CD4-positive, alpha-beta T cell treated with Interleukin-21 for 1 hour (primary cell): ENCODE data around the gene CHST6.
"Not testable (repeated sequence)": the region's sequence is repeated elsewhere in the genome, so short reads cannot be mapped to it uniquely, and the experiment has no call there.

Experiments used
- DNase-seq: peaks from one replicate; pipeline ENCODE4 v3.0.0-alpha.2; 2020

Gene CHST6

DNA sequence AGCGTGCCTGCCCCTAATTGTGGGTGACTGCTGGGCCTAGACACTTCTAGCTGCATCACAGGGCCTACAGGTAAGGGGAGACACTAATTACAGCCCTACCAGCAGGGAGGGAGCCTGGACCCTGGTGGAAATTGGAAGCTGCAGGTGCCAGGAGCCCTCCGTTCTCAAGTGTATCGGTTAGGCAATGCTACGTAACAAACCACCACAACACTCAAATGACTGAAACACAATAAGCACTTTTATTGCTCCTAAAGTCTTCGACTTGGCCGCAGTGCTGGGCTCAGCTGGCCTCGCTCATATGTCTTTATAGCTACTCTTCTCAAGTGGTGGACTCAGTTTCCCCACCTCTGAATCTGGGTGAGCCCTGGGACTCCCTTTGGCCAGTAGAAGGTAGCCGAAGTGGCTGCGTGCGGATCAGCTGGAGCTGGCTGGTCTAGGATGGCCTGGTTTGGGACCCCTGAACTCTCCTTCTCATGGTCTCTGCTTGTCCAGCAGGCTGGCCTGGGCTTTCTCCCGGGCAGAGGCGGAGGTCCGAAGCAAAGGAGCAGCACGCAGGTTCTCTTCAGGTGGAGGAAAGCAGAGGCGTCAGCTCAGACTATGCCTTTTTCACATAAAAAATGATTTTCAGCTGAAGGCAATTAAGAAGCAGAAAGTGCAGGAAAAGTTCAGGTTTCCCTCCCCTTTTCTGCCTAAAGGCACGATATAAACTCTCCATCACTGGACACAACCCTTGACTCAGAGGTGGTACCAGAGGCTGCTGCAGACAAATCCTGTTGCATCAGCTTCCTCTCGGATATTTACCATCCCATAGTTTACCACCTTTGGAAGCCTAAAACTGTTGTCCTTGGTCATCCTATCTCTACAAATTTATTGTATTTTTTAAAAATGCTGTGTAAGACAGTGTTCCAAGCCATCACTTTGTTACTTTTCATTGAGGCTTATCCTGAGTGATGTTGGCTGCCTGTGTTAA lies 22.0 kb downstream of the CHST6 start:
- DNase-seq, result no peak

DNA sequence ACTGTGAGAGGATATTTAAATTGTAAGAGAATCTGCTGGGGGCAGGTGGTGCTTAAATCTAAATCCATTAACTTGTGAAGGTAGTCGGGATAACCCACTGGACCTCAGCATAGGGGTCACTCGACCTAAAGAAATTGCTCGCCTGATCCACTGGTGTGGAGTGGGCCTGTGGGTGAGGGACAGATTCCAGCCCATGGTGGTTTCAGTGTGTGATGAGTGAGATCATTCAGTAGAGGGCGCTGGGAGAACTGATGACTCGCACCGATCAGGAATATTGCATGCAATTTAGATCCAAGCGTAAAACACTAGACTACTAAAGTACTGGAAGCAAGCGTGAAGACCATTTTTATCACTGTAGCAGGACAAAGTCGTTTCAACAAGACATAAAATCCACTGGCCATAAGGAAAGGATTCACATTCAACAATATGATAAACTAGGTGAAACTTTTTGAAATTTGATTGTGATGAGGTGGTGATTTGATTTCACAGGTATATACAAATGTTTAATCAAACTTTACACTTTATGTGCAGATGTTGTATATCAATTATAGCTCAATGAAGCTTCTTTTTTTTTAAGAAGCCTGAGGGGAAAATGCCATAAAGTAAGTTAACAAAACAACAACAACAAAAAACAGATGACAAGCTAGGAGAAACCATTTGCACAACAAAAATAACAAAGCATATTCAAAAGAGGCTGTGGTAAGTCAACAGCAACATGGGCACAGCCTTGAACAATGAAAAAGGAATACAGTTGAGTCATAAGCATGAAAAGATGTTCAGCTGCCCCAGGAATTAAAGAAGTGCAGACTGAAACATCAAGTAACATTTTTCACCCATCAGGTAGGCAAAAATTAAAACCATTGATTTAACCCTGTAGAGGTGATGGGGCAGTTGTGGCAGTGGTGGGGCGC lies 23.3 kb downstream of the CHST6 start:
- peak; percentile 61 for DNase-seq

DNA sequence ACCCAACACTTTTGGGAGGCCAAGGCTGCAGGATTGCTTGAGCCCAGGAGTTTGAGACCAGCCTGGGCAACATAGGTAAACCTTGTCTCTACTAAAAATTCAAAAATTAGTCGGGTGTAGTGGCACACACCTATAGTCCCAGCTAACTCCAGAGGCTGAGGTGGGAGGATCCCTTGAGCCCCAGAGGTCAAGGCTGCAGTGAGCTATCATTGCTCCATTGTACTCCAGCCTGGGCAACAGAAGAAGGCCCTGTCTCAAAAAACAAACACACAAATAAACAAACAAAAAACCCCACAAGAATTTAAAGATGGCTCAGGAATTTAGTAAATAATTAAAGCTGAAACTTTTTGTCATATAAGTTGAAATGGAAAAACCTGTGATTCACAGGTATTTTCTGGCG lies 28.5 kb downstream of the CHST6 start:
- no peak for DNase-seq

DNA sequence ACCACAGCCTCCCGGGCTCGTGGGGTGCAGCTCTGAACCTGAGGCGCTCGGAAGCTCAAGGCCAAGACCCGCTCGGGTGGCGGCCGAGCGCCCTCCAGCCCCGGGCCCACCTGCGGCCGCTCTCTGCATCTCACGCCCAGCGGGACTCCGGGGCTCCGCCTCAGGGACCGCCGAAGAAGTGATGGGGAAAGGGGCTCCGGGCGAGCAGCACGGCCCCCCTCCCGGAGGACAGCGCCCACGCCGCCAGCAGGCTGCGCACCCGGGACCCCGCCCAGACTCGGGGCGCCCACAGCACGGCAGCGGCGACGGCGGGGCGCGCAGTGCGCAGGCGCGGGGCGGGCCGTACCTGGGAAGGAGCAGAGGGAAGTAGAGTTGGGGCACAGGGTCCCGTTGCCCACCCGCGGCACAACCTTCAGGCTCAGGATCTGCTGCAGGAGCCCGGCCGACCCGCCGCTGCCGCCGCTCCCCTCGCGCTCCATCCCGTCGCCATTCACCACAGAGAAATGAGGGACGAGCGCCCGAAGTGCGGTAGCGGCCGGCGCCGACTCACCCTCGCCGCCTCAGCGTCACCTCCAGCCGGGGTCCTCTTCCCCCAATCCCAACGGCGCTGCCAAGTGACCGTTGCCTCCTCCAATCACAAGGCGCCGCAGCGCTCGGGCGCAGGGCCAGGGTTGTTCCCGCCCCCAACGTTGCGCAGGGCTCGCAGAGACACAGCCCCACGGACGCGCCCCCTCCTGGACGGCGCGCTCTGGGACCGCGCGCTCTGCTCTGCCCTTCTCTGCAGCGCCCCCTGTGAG lies 30.9 kb downstream of the CHST6 start, which contains the start of gene TMEM170A:
Gene TMEM170A (minus strand): TSS at position 568 of the 797 bp plus-strand sequence. CDS start 89 bp downstream, at position 479.
- peak; percentile 99 for DNase-seq

DNA sequence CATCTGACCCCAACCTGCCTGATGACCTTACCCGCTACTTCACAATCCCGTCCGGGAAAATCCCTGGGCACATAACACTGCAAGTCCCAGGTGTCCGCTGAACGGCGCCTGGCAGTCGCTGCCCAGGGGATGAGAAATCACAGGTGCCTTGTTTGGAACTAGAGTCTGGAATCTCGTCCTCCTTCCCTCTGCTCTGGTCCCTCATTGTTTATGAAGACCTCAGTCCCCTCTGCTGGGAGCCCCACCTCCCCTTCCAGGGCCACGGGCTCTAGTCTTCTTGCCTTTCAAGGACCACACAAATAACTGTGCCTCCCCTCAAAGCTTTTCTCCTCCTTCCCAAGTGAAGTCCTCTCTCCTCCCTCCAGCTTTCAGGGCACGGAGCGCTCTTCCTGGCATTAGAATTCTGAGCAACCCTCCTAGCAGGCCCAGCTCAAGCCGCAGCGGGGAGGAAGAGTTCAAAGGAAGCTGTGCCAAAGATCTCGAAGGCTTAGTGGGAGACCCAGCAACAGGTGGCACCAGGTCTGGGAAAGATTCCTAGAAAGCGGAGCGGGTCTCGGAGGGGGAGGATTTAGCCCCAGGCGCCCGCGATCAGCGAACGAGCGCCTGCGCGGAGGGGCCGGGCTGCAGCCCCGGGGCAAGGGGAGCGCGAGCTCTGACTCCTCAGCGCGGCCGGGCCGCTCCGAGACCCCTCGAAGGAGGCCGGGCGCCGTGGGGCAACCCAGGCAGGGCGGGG lies 31.7 kb downstream of the CHST6 start:
- DNase-seq, result not testable (repeated sequence)

DNA sequence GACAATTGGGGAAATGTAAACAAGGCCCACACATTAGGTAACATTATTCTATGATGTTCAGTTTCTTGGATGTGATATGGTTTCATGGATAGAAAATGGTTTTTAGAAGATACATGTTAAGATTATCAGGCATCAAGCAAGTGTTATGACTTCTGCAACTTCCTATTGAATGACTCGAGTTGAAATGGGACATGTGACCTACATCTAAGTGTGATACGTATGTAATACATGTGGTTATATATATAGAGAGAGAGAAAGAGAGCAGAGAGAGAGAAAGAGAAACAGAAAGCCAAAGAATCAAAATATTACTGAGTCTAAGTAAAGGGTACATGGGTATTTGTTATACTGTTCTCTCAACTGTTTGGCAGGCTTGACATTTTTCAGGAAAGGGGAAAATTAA lies 32.4 kb downstream of the CHST6 start:
- DNase-seq, result peak; percentile 55

DNA sequence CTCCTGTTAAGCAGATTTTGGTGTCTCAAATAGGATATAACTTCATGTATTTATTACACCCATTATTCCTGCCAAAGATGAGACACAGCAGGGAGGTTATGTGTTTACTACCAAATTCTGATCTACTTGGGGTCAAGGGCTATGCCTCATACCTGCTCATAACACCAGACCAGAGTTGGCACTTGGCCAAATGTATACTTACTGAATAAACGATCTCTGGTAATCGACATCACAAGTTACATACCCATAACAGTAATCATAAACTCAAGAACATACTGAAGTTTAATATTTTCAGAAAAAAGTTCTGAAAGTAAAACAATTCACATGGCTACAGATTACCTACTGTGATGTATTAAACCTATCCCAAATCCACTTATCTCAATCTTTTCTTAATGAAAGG lies 33.7 kb downstream of the CHST6 start:
- DNase-seq, result no peak

DNA sequence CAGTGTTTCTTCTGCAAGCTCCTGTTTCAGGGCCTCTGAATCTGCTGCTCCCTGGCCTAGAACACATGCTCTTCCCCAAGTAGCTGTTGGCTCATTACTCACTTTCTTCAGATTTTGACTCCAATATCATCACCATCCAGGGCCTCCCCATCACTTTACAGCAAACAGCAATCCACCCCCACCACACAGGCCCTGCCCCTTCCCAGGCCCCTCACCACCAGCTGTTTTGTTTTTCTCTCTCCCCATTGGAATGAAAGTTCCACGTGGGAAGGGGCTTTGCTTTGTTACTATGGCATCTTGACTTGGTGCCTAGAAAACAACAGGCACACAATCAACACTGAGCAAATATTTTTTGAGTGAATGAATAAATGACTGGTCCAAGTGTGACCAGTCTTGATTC lies 34.8 kb downstream of the CHST6 start:
- no peak for DNase-seq

DNA sequence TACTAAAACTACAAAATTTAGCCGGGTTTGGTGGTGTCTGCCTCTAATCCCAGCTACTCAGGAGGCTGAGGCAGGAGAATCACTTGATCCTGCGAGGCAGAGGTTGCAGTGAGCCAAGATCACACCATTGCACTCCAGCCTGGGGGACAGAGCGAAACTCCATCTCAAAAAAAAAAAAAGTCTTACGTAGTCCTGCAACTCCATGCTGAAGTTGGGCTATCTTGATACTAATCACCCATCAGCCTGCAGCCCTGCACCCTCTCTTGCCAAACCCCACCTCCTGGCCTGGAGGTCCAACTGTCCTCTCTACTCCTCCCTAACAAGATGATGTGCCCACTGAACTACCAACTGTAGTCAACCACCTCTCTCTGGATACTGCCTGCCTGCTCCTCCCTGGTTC lies 35.5 kb downstream of the CHST6 start:
- DNase-seq, result no peak

DNA sequence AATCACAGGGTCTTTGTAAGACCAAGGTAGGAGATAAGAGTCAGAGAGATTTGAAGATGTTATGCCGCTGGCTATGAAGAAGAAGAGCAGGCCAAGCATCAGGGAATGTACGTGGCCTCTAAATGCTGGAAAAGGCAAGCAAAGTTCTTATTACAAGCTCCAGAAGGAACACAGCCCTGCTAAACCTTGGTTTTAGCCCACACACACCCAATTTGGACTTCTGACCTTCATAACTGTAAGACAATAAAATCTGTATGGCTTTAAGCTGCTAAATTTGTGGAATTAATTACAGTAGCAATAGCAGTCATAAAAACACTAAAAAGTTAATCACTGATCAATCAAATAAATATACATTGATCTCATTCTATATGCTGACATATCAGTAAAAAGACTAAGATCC lies 36.8 kb downstream of the CHST6 start:
- no peak for DNase-seq

DNA sequence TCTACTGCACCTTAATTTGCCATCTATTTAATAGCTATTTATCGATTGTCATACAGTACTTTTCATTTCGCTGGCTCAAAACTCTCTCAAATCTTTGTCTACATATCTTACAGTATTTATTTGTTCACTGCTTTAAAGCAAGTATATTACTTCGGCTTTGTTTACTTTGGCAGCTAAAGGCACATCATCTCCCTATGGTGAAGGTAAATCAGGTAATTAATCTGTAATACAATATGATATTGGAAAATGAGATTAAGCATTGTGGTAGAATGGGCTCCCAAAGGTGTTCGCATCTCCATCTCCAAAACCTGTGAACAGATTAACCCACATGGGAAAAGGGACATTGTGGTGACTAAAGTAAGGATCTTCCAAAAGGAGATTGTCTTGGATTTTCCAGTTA lies 37.2 kb downstream of the CHST6 start:
- no peak for DNase-seq

DNA sequence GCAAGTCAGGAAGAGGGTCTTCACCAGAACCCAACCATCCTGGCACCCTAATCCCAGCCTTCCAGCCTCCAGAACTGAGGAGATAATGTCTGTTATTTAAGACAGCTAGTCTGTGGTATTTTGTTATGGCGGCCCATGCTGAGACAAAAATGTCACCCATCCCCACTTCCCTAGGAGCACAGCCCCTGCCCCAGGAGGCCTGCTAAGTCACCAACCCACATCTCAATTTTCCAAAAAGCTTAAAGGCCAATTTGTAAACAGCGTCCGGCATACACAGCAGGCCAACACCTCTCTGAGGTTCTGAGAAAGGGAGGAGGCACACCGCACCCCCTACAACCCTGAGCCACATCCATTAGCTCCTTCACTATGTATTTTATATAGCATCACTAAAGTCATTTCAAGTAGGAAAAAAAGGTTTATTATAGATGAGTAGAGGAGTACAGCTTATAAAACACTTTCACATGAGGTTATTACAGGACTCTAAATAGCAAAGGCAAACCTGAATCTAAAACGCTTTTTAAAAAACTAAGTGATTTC lies 37.7 kb downstream of the CHST6 start:
- no peak for DNase-seq

DNA sequence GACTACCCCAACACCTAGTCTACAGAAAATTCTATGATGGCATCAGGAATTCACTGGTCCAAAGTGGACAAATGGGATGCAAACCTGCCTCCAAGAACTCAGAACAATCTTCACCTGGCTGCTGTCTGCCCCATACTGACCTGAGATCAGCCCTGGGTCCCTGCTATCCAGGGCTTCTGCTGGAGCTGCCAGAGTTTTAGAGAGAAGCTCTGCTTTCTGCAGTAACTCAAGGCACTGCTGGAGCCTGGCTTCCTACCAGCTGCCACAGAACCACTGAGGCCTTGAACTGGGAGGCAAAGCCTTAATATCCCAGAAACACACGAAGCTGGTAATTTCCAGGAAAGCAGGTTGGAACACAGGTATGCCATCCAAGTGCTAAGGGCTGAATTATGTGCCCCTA lies 38.3 kb downstream of the CHST6 start:
- no peak for DNase-seq

DNA sequence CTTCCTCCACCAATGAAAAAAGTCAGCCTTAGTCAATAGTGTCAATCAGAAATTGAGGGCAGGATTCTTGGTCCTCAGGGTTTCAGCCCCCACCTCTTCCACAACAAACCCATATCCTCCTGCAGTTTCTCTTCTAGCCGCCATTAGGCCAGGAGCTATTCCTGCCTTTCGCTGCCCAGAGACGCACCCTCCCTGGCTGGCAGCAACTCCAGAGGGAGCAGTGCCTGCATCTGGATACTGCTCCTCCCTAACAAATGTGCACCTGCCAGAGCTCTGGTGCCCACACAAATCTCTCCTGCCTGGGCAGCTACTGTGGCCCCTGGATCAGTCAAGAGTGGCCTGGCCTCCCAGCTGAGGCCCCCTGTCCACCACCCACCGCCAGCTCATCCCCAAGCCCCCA lies 38.8 kb downstream of the CHST6 start:
- DNase-seq, result not testable (repeated sequence)

DNA sequence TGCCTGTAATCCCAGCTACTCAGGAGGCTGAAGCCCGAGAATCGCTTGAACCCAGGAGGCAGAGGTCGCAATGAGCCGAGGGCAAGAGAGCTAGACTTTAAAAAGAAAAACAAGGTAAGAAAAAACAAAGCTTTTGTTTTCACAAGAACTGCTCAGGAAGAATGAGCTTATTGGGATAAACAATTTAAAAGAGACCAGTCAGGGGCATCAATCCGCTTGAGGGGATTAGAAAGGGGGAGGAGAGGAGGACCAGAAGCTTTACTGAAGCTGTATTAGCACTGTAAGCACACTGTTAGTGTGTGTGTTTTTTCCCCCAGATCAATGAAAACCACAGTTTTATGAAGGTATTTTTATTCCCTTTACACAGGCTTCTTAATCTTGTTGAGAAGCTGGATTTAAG lies 39.6 kb downstream of the CHST6 start:
- DNase-seq, result no peak

DNA sequence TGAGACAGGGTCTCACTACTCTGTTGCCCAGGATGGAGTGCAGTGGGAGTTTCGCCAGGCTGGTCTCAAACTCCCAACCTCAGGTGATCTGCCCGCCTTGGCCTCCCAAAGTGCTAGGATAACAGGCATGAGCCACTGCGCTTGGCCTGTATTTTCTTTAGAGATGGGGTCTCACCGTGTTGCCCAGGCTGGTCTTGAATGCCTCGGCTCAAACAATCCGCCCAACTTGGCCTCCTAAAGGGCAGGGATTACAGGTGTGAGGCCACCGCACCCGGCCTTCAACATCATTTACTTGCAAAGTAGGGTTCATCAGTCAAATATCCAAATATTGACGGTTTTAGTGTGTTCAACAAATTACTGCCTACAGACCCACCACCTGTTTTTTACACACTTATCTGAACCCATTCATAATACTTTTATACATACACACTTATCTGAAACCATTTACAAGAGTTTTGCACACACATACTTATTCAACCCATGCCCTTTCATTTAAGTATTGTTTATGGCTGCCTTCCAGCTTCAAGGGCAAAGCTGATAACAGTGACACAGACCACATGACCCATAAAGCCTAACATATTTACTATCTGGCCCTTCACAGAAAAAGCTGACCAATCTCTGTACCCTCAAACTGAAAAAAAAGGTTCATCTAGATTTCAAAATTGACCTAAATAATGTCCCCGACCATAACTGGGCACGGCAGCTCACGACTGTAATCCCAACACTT lies 42.6 kb downstream of the CHST6 start:
- no peak for DNase-seq

DNA sequence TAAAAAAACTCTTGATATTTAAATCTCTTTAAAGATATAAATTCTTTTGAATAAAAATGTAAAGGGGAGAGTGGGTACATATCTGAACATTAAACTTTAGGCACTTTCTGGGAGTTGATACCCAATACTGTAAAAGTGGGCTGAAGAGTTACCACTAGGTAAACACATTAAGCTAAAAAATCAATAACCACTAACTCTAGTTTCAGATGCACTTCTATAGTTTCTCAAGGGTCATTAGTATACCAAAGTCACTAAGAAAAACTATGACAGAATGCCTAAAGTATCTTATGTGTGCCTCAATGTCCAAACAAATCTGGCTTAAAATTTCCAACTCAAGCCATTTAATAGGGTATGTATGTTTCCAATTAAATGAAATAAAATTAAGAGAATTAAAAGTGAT lies 48.8 kb downstream of the CHST6 start:
- no peak for DNase-seq

DNA sequence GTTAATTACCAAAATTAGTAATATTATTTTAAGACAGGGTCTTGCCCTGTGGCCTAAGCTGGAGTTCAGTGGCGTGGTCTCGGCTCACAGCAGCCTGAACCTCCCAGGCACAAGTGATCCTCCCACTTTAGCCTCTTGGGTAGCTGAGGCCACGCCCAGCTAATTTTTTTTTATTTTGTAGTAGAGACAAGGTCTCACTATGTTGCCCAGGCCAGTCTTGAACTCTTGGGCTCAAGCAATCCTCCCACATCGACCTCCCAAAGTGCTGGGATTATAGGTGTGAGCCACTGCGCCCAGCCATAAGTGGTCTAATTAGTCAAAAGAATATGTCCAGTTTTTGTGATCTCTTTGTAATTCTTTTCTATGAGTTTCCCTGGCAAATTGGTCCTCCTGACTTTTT lies 49.9 kb downstream of the CHST6 start:
- no peak for DNase-seq

DNA sequence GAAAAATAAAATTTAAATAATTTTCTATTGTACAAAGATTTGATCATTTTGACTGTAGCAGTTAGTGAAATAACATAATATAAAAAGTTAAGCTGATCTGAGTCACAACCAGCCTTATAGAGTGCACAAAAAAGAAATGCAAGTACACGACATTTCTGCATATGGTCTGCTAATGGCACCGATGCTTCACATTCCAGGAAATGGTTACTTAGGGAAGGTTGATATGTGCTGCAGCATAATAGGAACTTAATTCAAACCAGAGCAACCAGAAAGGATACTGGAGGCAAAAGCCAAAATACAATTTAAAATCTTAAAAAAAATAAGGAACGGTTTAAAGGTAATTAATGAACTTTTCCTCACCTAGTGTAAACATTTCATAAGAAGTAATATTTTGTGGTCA lies 51.9 kb downstream of the CHST6 start:
- DNase-seq, result no peak

DNA sequence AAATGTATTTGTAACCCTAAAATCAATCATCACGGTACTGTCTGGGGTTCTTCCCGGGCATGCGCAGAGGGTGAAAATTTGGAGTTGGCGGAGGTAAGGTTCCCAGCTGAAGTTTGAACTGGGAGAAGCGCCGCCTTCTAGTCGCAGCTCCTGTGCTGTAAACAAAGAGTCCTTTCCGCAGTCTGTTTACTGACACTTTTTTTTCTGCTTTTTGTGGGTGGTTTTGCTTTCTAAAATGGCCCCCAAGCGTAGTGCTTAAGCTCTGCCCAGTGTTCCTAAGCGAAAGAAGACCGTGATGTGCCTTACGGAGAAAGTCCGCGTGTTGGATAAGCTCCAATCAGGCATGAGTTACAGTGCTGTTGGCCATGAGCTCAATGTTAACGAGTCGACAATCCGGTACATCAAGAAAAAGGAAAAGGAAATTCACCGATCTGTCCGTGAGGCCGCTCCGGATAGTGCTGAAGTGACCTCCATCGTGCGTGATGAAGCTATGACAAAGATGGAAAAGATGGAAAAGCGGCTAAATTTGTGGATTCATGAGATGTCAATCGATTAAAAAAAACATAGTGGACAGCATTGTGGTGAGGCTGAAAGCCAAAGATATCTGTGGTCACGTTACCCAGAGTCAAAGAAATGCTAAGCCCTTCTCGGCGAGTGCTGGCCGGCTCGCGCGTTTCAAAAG lies 61.4 kb downstream of the CHST6 start:
- peak; percentile 89 for DNase-seq
